ENCODE measurements around the gene SKAP1. TPM values are rescaled to one million over a fixed set of nuclear protein-coding genes. Genes with fewer than 3 reads are reported as not detected.

The SKAP1 gene
- polyA plus RNA-seq, 3 donors: 0.13 to 1.0 (median 0.52) TPM

DNA sequence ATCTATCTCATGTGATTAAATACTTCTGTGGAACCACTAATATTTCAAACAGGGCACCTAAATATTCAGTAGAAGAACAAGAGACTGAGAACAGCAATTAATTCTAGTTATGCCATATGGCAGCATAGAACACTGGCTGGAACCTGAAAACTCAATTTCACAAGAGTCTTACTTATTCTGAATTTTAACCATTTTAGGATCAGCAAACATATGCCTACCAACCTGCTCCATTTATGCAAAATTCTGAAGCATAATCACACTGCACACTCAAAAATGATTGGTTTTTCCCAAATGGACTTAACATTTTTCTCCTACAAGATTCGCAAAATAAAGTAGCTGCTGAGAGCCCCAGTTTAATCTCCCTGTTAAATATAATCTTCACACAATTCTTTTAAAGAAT, 43.2 kb downstream of the SKAP1 start:
- Histone ChIP-seq H3K36me3 (replicated peaks in 1 of 2; ENCODE audit: control insufficient read depth in 1 of 2, insufficient read depth in 2 of 2, low read length in 2 of 2) (no peaks in the 10 kb centered on the region), H4K20me1 (ENCODE audit: insufficient read depth, low read length) (no peaks in the 10 kb centered on the region), H3K4me1 (ENCODE audit: control insufficient read depth in 1 of 2, insufficient read depth in 2 of 2, low read length in 2 of 2) (no peaks in the 10 kb centered on the region), H2AFZ (ENCODE audit: insufficient read depth, low read depth, low read length, poor library complexity, severe bottlenecking) (no peak overlapping the region), H3K9ac (ENCODE audit: insufficient read depth, low read length, poor library complexity, severe bottlenecking) (no peak overlapping the region), H3K4me3 (replicated peaks in 1 of 3; ENCODE audit: low read depth in 2 of 3, low read length in 3 of 3) (no peak overlapping the region), H3K27ac (ENCODE audit: low read depth in 1 of 2, low read length in 2 of 2) (no peak overlapping the region), H3K4me2 (replicated peaks; ENCODE audit: extremely low read depth, low read length, poor library complexity, severe bottlenecking) (no peak overlapping the region), H3K79me2 (ENCODE audit: insufficient read depth, low read length) (no peaks in the 10 kb centered on the region), H3K9me3 (replicated peaks in 1 of 2; ENCODE audit: control insufficient read depth in 1 of 2, insufficient read depth in 1 of 2, low read length in 2 of 2) (no peaks in the 10 kb centered on the region), H3K27me3 (ENCODE audit: control insufficient read depth in 2 of 2, insufficient read depth in 2 of 2, low read length in 2 of 2) (peaks cover 43 to 46% of the 10 kb centered on the region in 2 donors)
- H3K27ac Mint-ChIP-seq: no peak overlapping the region
- H3K9me3 Mint-ChIP-seq: no peaks in the 10 kb centered on the region
- peaks cover 34 to 46% (median 38%) of the 10 kb centered on the region in 3 donors for H3K27me3 Mint-ChIP-seq (ENCODE audit: low read depth in 3 of 3)
- intact Hi-C loops (cut with micrococcal nuclease): no loop called here
- H3K4me1 Mint-ChIP-seq: no peaks in the 10 kb centered on the region
- TF ChIP-seq, protein P1, sequence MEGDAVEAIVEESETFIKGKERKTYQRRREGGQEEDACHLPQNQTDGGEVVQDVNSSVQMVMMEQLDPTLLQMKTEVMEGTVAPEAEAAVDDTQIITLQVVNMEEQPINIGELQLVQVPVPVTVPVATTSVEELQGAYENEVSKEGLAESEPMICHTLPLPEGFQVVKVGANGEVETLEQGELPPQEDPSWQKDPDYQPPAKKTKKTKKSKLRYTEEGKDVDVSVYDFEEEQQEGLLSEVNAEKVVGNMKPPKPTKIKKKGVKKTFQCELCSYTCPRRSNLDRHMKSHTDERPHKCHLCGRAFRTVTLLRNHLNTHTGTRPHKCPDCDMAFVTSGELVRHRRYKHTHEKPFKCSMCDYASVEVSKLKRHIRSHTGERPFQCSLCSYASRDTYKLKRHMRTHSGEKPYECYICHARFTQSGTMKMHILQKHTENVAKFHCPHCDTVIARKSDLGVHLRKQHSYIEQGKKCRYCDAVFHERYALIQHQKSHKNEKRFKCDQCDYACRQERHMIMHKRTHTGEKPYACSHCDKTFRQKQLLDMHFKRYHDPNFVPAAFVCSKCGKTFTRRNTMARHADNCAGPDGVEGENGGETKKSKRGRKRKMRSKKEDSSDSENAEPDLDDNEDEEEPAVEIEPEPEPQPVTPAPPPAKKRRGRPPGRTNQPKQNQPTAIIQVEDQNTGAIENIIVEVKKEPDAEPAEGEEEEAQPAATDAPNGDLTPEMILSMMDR (IDR thresholded peaks at IDR 0.05): no peak
- WGBS (ENCODE audit: insufficient coverage): 89% methylated on average over 1 of the region's 1 CpG
- H3K36me3 Mint-ChIP-seq: no peaks in the 10 kb centered on the region
- no peak overlapping the region for H3K4me3 Mint-ChIP-seq
- no peak for DNase-seq

DNA sequence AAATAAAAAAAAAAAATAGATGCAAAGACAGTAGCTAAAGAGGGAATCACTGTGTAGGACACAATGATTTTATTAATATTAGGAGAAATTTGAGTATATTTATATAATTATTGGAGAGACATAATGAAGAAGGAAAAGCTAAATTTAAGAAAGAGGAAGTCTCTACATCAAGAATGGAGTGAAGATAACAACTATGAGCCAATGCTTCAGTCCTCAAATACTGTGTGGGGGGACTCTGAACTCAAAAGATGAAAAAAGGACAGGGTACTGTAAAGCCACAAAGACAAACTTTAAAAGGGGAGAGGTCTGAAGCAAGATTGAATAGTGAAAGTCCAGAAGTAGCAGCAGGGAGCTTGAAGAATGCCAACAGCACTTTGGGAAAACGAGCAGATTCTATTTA, 44.7 kb downstream of the SKAP1 start:
- H3K4me2 ChIP-seq (replicated peaks; ENCODE audit: extremely low read depth, low read length, poor library complexity, severe bottlenecking): no peak overlapping the region
- H3K36me3 ChIP-seq (replicated peaks in 1 of 2; ENCODE audit: control insufficient read depth in 1 of 2, insufficient read depth in 2 of 2, low read length in 2 of 2): no peaks in the 10 kb centered on the region
- Mint-ChIP-seq H3K9me3 (no peaks in the 10 kb centered on the region), H3K4me3 (no peak overlapping the region), H3K27me3 (ENCODE audit: low read depth in 3 of 3) (peaks cover 27 to 43% (median 34%) of the 10 kb centered on the region in 3 donors), H3K27ac (no peak overlapping the region), H3K4me1 (no peaks in the 10 kb centered on the region), H3K36me3 (no peaks in the 10 kb centered on the region)
- no peaks in the 10 kb centered on the region for H3K79me2 ChIP-seq (ENCODE audit: insufficient read depth, low read length)
- H3K9me3 ChIP-seq (replicated peaks in 1 of 2; ENCODE audit: control insufficient read depth in 1 of 2, insufficient read depth in 1 of 2, low read length in 2 of 2): no peaks in the 10 kb centered on the region
- peaks cover 45 to 48% of the 10 kb centered on the region in 2 donors for H3K27me3 ChIP-seq (ENCODE audit: control insufficient read depth in 2 of 2, insufficient read depth in 2 of 2, low read length in 2 of 2)
- TF ChIP-seq, protein P1 (IDR thresholded peaks at IDR 0.05): no peak
- H2AFZ ChIP-seq (ENCODE audit: insufficient read depth, low read depth, low read length, poor library complexity, severe bottlenecking): no peak overlapping the region
- intact Hi-C loops (cut with micrococcal nuclease): no loop called here
- no peak overlapping the region for H3K9ac ChIP-seq (ENCODE audit: insufficient read depth, low read length, poor library complexity, severe bottlenecking)
- H3K4me1 ChIP-seq (ENCODE audit: control insufficient read depth in 1 of 2, insufficient read depth in 2 of 2, low read length in 2 of 2): no peaks in the 10 kb centered on the region
- DNase-seq: no peak
- WGBS (ENCODE audit: insufficient coverage): 93% methylated on average over 1 of the region's 1 CpG
- no peaks in the 10 kb centered on the region for H4K20me1 ChIP-seq (ENCODE audit: insufficient read depth, low read length)
- no peak overlapping the region for H3K4me3 ChIP-seq (replicated peaks in 1 of 3; ENCODE audit: low read depth in 2 of 3, low read length in 3 of 3)
- no peak overlapping the region for H3K27ac ChIP-seq (ENCODE audit: low read depth in 1 of 2, low read length in 2 of 2)
